GM19240 (cell line): Measurements from ENCODE around the gene TMEM91.

Source experiments
- DNase-seq: peaks from one replicate; pipeline ENCODE4 v3.0.0; 2011; ENCODE audit warnings: low spot score; ENCODE audit not compliant: insufficient read length

The TMEM91 gene

DNA sequence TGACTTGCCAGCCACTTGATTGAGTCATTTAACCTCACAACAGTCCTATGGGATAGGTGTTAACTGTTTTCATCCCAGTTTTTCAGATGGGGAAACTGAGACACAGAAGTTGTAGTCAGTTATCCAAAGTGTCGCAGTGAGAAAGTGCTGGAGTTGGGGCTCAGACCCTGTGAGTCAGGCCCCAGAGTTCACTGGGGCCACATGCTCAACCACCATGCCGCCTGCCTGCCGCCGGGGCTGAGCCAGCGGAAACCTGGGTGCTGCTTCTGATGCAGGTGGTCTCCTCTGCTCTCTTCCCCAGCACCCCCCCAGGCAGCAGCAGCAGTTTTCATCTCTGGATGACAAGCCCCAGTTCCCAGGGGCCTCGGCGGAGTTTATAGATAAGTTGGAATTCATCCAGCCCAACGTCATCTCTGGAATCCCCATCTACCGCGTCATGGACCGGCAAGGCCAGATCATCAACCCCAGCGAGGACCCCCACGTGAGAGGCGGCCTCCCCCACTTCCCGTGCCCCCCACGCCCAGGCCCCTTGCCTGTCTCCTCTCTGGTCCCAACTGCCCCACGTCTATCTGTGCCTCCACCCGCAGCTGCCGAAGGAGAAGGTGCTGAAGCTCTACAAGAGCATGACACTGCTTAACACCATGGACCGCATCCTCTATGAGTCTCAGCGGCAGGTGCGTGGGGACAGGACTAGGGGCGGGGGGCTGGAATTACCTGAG lies 34.2 kb downstream of the TMEM91 start:
- DNase-seq: no peak

DNA sequence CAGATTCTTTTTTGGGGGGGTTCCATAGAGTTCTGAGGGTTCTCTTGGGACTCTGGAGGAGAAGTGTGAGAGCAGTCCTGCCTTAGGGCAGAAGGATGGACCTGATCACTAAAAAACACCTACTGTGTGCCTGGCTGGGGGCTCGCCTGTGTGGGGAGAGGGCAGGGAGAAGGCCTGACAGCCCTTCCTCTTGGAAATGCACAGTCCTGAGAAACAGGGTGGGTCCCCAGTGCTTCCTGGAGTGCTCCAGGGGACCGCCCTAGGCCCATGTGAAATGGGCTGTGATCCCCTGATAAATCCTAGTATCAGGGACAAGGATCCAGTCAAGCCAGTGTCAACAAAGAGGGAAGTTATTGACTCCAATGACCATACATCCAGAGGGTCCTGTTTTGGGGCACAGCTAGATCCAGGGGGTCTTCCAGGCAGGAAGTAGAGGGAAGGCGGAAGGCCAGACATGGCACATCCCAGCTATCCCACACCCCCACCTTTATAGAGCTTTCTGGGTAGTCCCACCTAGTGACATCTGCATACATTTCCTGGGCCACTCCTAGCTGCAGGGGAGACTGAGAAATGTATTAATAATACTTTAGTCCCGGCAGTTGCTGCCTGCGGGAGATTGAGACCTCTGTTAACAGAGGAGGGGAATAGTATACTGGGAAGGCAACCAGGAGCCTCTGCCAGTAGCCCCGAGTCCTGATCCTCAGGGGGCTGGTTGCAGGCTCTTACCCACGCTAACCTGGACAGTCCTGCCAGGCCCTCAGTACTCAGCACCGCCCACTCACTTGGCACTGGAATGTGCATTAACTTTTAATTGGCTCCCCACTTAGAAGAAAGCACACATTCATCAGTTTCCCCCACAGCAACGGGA lies 35.0 kb downstream of the TMEM91 start:
- DNase-seq: no peak

DNA sequence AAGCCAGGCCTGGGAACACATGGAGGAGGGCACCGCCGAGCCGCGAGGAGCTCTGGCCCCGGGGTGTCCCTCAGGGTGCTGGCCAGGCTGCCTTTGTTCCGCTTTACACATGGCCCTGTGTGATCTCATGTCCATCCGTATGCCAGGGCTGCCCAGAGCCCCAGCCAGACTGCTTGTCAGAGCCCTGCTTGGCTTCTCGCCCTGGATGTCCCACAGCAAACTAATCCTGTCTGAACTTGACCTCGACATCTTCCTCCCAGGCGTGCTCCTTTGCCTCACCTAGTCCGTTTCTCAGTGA lies 35.6 kb downstream of the TMEM91 start:
- DNase-seq: no peak

DNA sequence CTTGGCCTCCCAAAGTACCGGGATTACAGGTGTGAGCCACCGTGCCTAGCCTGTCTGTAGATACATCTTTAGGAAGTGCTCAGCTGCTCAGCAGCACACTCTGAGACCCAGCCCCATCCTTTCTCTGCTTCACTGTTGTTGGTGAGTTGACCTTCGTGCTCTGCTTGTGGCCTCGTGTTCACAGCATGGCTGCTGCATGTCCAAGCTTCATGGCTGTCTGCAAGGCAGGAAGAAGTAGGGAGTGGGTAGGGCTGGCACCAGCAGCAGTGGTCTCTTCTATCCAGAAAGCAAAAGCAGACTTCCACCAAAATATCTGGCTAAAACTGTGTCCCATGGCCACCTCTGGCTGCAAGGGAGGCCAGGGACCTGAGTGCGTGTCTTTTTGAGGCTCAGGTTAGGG lies 36.6 kb downstream of the TMEM91 start:
- no peak for DNase-seq

DNA sequence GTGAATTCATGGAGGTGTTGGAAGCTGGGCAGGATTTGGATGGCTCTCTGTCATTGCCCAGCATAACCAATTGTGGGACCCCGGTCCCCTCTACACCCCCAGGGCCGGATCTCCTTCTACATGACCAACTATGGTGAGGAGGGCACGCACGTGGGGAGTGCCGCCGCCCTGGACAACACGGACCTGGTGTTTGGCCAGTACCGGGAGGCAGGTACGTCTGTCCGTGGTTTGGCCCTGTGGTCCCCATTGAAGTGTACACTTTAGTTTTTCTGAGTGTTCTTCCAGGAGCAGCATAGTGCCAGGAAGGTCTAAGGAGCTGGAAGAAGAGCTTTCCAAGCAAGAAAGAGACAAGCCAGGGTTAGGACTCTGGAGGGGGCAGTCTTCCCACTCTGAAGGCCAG lies 37.6 kb downstream of the TMEM91 start:
- DNase-seq: no peak

DNA sequence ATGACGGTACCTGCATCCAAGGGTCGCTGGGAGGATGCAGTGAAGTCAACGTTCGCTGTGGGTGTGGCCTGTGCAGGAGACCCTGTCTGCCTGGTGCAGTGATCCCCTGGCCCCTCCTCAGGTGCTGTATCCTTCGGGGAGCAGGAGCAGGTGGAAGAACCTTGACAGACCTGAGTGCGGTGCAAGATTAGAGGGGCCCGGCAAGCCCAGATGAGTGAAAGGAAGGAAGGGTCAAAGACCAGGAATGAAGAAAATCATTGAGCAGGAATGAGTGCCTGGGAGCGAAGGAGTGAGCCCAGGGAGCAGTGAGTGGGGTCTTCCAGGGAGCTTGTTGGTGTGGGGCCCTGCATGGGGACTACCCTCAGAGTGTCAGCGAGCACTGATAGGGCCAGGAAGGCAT lies 38.1 kb downstream of the TMEM91 start:
- DNase-seq: no peak

DNA sequence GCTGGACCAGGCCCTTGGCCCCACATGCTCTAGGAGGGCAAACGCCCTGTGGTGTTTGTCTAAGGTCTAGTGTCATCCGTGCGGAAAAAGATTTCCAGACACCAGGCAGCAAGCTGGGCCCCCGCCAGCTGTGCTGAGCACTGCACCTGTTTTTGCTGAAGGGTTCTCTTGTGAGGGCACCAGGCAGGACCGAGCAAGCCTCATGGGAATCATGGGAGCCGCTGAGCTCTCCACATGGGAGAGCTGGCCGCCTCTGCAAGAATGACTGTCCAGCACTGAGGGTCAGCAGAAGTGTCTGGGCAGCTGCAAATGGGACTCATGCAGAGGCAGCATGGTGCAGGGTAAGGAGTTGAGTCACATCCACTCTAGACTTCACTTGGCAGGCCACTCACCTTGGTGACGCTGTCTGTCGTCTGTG lies 38.8 kb downstream of the TMEM91 start:
- DNase-seq: no peak

DNA sequence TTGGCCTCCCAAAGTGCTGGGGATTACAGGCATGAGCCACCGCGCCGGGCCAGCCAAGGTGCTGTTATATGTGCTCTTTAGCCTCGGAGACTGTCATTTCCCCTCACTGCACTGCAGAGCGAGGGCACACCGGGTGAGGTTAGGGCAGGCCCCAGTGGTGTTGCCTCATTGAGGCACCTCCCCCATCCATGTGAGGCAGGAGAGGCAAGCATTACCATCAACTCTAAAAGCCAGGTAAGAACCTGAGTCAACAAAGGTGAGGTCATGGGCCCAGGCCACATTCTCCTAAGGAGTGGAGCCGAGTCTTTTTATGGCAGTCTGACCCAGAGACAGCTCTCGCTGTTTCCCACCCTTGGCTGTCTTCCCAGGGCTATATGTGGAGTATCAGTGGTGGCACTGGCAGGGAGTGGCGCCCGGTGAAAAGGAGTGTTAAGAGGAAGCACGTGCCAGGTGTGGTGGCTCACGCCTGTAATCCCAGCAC lies 39.9 kb downstream of the TMEM91 start:
- DNase-seq: no peak

DNA sequence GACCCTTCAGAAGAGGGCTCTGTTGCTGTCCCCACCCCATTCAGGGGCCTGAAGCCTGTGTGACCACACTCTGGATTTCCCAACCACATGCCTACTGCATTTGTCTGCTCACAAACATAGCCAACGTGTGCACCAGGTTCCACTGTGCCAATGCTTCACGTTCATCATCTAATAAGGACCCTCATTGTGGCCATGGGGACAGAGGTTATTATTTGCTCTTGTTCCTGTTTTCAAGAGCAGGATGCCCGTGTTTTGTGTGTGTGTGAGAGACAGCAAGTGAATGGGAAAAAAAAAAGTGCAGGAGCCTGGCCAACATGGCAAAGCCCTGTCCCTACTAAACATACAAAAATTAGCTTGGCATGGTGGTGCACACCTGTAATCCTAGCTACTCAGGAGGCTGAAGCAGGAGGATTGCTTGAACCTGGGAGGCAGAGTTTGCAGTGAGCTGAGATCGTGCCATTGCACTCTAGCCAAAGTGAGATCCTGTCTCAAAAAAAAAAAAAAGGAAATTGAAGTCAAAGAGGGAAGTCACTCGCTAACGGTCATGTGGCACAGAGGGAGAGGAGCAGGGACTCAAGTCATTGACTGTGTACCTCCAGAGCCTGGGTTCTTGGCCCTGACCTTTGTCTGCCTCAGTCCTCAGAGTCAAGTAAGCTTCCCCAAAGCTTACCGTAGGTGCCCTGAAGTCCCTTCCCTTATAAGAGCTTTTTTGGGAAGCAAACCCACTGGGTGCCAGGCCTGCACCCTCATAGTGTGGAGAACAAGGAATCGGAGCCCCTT lies 44.0 kb downstream of the TMEM91 start:
- DNase-seq: no peak

DNA sequence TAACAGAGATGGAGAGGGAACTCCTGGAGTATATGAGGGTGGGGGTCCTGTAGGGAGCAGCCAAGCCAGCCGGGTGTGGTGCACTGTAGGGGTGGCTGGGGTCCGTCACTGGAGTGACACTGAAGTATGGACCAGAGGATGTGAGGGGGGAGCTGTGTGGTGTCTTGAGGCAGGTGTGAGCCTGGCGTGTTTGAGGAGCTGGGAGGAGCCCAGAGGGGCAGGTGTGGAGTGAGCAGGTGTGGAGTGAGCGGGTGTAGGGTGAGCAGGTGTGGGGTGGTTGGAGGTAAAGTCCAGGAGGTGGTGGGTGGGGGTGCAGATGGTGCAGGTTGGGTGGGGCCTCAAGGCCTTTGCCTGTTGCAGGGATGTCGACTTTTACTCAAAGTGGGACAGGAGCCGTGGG lies 45.0 kb downstream of the TMEM91 start:
- DNase-seq: no peak

DNA sequence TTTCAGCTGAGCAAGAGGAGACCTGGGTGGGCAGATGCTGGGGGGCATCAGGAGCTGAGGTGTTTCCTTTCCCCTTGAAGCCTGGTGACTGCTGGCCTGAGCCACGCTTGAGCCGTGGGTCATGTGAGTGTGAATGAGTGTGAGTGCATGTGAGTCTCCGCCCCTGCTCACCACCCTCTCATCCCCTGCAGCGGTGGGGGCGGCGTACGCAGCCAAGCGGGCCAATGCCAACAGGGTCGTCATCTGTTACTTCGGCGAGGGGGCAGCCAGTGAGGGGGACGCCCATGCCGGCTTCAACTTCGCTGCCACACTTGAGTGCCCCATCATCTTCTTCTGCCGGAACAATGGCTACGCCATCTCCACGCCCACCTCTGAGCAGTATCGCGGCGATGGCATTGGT lies 45.6 kb downstream of the TMEM91 start:
- DNase-seq: no peak

DNA sequence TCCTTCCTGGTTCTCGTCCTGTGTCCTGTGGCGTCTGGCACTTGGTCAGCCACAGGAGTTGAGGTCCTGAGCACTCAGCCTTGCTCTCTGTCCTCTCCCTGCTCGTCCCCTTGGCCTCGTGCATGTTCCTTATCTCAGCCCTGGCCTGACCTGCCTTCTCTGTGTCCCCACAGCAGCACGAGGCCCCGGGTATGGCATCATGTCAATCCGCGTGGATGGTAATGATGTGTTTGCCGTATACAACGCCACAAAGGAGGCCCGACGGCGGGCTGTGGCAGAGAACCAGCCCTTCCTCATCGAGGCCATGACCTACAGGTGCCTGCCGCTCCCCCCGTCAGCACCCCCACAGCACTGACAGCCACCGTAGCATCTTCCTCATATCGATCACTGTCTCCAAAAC lies 46.1 kb downstream of the TMEM91 start:
- DNase-seq: no peak

DNA sequence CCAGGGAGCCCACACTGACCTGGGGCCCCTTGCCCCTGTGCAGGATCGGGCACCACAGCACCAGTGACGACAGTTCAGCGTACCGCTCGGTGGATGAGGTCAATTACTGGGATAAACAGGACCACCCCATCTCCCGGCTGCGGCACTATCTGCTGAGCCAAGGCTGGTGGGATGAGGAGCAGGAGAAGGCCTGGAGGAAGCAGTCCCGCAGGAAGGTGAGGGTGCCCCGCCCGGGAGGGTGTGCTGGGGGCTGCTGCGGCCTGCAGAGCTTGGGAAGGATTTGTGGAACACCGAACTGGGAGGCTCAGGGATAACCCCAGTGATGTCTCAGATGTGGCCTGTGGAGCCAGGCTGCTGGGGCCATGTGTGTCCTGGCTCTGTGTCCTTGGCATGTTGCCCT lies 46.6 kb downstream of the TMEM91 start:
- DNase-seq: no peak

DNA sequence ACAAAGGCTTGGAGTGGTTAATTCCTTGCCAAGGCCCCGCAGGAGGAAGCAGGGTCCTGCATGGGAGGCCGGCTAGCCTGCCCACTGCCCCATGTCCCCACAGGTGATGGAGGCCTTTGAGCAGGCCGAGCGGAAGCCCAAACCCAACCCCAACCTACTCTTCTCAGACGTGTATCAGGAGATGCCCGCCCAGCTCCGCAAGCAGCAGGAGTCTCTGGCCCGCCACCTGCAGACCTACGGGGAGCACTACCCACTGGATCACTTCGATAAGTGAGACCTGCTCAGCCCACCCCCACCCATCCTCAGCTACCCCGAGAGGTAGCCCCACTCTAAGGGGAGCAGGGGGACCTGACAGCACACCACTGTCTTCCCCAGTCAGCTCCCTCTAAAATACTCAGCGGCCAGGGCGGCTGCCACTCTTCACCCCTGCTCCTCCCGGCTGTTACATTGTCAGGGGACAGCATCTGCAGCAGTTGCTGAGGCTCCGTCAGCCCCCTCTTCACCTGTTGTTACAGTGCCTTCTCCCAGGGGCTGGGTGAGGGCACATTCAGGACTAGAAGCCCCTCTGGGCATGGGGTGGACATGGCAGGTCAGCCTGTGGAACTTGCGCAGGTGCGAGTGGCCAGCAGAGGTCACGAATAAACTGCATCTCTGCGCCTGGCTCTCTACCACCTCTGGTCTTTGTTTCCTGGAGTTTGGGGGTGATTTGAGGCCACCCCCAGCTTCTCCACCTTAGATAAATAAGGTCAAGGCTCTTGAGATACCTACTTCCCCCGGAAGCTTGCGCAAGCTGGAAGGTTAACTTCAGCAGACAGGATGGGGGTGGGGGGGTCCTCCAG lies 48.2 kb downstream of the TMEM91 start:
- no peak for DNase-seq

DNA sequence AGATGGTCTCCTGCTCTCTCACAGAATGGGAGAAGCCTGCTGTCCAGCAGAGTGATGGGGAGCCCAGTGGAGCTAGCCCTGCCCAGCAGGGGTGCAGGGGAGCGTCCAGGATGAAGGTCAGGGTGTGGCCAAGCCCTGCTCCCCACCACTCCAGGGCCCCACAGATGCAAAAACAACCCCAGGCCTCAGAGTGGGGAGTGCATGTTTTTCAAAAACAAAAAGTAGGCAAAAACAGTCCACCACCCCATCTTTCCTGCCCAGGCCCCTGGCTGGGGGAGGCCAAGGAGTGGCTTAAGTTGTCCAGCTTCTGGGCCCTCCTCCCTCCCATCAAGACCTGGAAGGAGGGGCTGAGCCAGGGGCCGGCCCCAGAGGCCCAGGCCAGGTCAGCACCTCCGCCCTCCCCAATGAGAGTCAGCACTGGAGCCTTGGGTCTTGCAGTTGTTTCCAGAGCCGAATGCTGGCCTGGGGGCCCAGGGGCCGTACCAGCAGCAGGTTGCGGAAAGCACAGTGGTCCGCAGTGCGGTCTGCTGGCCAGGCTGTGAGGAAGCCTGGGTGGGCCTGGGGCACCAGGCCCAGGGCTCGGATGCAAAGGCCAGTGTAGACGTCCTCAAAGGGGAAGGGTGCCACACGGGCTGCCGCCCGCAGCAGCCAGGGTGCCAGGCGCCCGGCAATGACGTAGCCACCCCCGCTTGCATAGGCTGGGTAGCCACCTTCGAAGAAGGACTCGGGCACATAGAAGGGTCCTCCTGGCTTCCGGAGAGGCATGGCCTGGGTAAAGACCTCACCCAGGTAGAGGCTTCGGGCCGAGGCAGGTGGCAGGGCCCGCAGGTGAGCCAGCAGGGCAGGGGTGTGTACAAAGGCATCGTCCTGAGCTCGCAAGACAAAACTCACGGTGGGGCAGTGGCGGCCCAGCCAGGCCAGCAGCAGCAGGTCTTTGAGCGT lies 49.1 kb downstream of the TMEM91 start:
- DNase-seq: no peak

DNA sequence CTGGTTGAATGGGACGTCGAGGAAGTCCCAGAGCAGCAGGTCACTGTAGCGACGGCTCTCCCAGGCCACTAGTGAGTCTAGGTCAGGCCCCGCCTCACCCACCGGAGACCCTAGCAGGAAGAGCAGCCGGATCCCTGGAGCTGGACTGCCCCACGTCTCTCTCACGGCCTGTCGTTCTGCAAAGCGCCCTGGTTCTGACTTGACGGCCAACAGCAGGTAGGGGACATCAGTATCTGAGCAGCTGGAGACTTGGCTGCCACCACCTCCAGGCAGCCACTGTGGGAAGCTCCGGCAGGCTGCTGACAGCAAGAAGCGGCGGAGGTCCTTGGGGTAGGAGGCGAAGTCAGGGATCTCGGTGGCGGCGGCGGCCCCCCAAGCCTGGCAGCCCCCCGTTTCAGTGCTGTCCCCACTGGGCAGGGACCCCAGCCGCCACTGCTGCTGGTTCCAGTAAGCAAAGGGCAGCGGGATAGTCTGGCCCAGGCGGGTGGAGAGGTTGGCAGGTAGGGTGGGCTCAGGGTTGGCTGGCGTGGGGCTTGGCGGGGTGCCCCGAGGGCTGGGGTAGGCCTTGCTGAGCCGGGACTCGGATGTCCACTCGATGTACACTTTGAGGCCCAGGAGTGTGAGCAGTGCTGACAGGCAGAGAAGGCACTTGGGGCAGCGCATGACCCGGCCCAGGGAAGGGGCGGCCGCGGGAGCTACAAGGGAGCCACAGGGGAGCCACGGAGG lies 49.9 kb downstream of the TMEM91 start:
- DNase-seq: no peak

DNA sequence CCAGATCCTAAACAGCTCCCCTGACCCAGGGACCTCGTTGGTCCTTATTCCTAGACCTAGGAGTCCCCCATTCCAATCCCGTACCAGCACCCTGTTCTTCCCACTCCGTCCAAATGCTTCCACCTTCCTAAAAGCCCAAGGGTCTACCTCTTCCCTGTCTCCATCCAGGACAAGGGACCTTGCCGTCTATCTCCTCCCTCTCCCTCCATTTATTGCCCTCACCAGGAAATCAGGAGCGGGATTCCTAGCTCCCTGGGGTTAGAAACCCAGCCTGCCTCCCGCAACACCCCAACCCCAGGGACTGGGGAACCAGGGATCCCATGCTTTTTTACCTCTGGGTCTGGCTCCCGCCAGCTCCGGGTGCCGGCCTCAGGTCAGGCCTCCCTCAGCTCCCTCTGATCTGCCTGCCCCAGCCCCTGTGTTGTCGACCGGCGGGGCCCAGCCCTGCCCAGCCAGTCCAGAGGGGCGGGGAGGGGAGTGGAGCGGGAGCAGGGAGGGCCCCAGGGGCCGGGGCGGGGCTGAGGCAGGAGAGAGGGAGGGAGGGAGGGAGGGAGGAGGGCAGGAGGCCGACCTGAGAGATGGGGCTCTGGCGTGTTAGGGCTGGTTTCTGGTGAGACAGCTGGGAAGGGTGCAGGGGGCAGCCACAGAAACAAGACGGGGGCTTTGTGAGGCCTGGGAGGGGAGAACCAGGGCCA lies 50.8 kb downstream of the TMEM91 start, which contains the start of gene B3GNT8:
Gene B3GNT8, minus strand, starts transcription at position 423 of the 695 bp plus-strand sequence. CDS start 596 bp downstream, outside the sequence.
- peak; percentile 37 for DNase-seq

DNA sequence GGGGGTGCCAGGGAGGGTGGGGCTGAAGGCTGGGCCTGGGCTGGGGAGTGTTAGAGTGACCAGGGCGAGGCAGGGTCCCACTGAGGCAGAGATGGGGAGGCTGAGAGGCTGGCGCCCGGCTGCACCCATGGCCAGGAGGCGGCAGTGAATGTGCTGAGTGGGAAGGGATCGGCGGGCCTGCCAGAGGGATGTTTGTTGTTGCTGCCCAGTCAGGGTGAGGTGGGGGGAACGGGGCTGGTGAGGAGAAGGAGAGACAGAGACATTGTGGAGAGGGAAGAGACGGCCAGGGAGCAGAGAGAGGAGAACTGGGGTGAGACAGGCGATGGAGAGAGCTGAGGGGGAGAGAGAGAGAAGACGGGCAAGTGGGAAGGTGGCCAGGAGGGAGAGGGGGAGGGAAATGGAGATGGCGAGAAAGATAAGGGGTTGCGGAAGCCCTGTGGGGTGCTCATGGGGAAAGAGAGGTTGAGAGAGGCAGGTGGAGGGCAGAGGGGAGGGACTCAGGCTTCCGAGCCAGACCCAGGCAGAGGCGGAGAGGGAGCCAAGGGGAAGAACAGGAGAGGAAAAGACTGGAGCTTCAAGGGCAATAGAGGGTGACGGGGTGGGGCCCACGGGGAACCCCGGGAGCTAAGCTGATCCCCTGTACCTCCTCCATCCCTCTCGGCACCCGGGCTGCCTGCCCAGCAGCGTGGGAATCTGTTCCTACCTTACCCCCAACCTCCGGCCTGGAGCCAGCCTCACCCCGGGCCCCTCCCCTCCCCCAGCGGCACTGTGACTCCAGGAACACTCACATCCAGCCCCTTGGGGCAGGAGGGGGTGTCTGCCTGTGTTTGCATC lies 51.5 kb downstream of the TMEM91 start:
- no peak for DNase-seq
